HepG2 (cell line): ENCODE measurements around the gene GRIN3B. TPM values are rescaled to one million over a fixed set of nuclear protein-coding genes. Genes with fewer than 3 reads are reported as not detected.
A peak's percentile ranks its signal among the peaks of the same experiment; 100 is the strongest.

Source experiments
- ATF7-NPFF ChIP-seq: sonication (generic); formaldehyde crosslinking; IDR thresholded peaks from 2 replicates; pipeline ENCODE4 v1.8.1; 2023; ENCODE audit warnings: mild to moderate bottlenecking, low read depth, missing genetic modification reagents, moderate library complexity
- EHMT2 ChIP-seq: fragments of 200-600 bp; sonication (generic); IDR thresholded peaks from 2 replicates; pipeline ENCODE4 v1.7.0; 2017; ENCODE audit warnings: antibody characterized with exemption, low read depth, low read length, borderline replicate concordance
- EP300 ChIP-seq, 3 experiments: sonication (generic) in 1 of 3; formaldehyde crosslinking in 1 of 3; IDR thresholded peaks; 2 replicates each; pipeline versions ENCODE4 v1.5.1 to v1.6.1; 2011 to 2020; ENCODE audit warnings: low read depth in 2 of 3, low read length in 2 of 3, borderline replicate concordance in 1 of 3, improper control_type of control experiment in 1 of 3, mild to moderate bottlenecking in 1 of 3, missing genetic modification reagents in 1 of 3, moderate library complexity in 1 of 3
- FOXA1 ChIP-seq, 2 experiments: fragments of 450-650 bp in 1 of 2; sonication (generic) in 1 of 2; formaldehyde crosslinking in 1 of 2; IDR thresholded peaks; 2 replicates each; pipeline versions ENCODE4 v1.4.0 to v1.6.1; 2016 to 2020; ENCODE audit warnings: missing genetic modification reagents in 1 of 2
- GATAD2A ChIP-seq: IDR thresholded peaks from 2 replicates; pipeline ENCODE4 v1.6.1; 2016
- GPBP1L1 ChIP-seq: sonication (generic); formaldehyde crosslinking; IDR thresholded peaks from 2 replicates; pipeline ENCODE4 v1.5.0; 2020; ENCODE audit warnings: mild to moderate bottlenecking, missing genetic modification reagents
- HBP1 ChIP-seq: IDR thresholded peaks from 2 replicates; pipeline ENCODE4 v1.6.1; 2016; ENCODE audit warnings: low read depth, control low read depth
- HDAC1 ChIP-seq: sonication (generic); formaldehyde crosslinking; IDR thresholded peaks from 2 replicates; pipeline ENCODE4 v1.5.1; 2020; ENCODE audit warnings: mild to moderate bottlenecking, missing genetic modification reagents
- HNRNPLL ChIP-seq: fragments of 200-400 bp; formaldehyde crosslinking; IDR thresholded peaks from 2 replicates; pipeline ENCODE4 v1.6.1; 2017; ENCODE audit warnings: mild to moderate bottlenecking, low read depth, low read length; ENCODE audit not compliant: poor library complexity, severe bottlenecking
- IRF2 ChIP-seq: IDR thresholded peaks from 2 replicates; pipeline ENCODE4 v1.6.1; 2018; ENCODE audit warnings: missing genetic modification reagents, missing compliant biosample characterization
- KLF13 ChIP-seq: sonication (generic); formaldehyde crosslinking; IDR thresholded peaks from 2 replicates; pipeline ENCODE4 v1.4.0; 2020; ENCODE audit warnings: mild to moderate bottlenecking, missing genetic modification reagents
- MED8 ChIP-seq: sonication (generic); formaldehyde crosslinking; IDR thresholded peaks from 2 replicates; pipeline ENCODE4 v1.8.1; 2023; ENCODE audit warnings: mild to moderate bottlenecking, missing genetic modification reagents; ENCODE audit not compliant: insufficient replicate concordance
- MXD1 ChIP-seq: sonication (generic); formaldehyde crosslinking; IDR thresholded peaks from 2 replicates; pipeline ENCODE4 v1.4.0; 2020; ENCODE audit warnings: mild to moderate bottlenecking, missing genetic modification reagents
- PLSCR1 ChIP-seq: sonication (generic); formaldehyde crosslinking; IDR thresholded peaks from 2 replicates; pipeline ENCODE4 v1.5.0; 2020; ENCODE audit warnings: missing genetic modification reagents, mild to moderate bottlenecking, borderline replicate concordance
- POLR2A ChIP-seq, 2 experiments: IDR thresholded peaks; 2 replicates each; pipeline ENCODE4 v1.6.1; 2011; ENCODE audit warnings: low read depth in 2 of 2, low read length in 2 of 2, mild to moderate bottlenecking in 1 of 2, moderate library complexity in 1 of 2; ENCODE audit not compliant: insufficient read depth in 1 of 2
- SNAI1 ChIP-seq: sonication (generic); formaldehyde crosslinking; IDR thresholded peaks from 2 replicates; pipeline ENCODE4 v1.5.0; 2020; ENCODE audit warnings: mild to moderate bottlenecking, missing genetic modification reagents, borderline replicate concordance
- SNAPC5 ChIP-seq: sonication (generic); formaldehyde crosslinking; IDR thresholded peaks from 2 replicates; pipeline ENCODE4 v1.8.1; 2023; ENCODE audit warnings: mild to moderate bottlenecking, missing genetic modification reagents, borderline replicate concordance
- ZFY ChIP-seq: sonication (generic); formaldehyde crosslinking; IDR thresholded peaks from 2 replicates; pipeline ENCODE4 v1.4.0; 2020; ENCODE audit warnings: missing genetic modification reagents
- ZGPAT ChIP-seq: IDR thresholded peaks from 2 replicates; pipeline ENCODE4 v1.6.1; 2016; ENCODE audit warnings: mild to moderate bottlenecking
- ZMYM4 ChIP-seq: sonication (generic); formaldehyde crosslinking; IDR thresholded peaks from 2 replicates; pipeline ENCODE4 v1.8.1; 2023; ENCODE audit warnings: mild to moderate bottlenecking, missing genetic modification reagents
- ZNF253 ChIP-seq: sonication (generic); formaldehyde crosslinking; IDR thresholded peaks from 2 replicates; pipeline ENCODE4 v1.8.0; 2022; ENCODE audit warnings: mild to moderate bottlenecking, missing genetic modification reagents, borderline replicate concordance
- ZNF331 ChIP-seq: sonication (generic); formaldehyde crosslinking; IDR thresholded peaks from 2 replicates; pipeline ENCODE4 v1.4.0; 2020; ENCODE audit warnings: missing genetic modification reagents
- ZNF451 ChIP-seq: sonication (generic); formaldehyde crosslinking; IDR thresholded peaks from 2 replicates; pipeline ENCODE4 v1.5.0; 2020; ENCODE audit warnings: mild to moderate bottlenecking, missing genetic modification reagents
- ZNF510 ChIP-seq: sonication (generic); formaldehyde crosslinking; IDR thresholded peaks from 2 replicates; pipeline ENCODE4 v1.4.0; 2020; ENCODE audit warnings: low read depth, mild to moderate bottlenecking, missing genetic modification reagents
- polyA plus RNA-seq, 8 experiments: library from polyadenylated mRNA; depleted of rRNA in 3 of 8; stranded (reverse) in 7 of 8; unstranded in 1 of 8; fragments of >200 nt; fragmentation: Illumina TruSeq in 4 of 8; extraction: Trizol in 4 of 8; gene quantifications; 2 replicates each; pipeline versions ENCODE4 v1.2.1 to v1.2.3, GENCODE V29; 2011 to 2016; ENCODE audit warnings: low read depth in 4 of 8, missing spikeins in 1 of 8, mixed read lengths in 1 of 8; ENCODE audit not compliant: insufficient read depth in 1 of 8
- total RNA-seq, 5 experiments: library from RNA; depleted of rRNA; stranded (reverse); fragments of >200 nt; fragmentation: Illumina TruSeq; extraction: Trizol; gene quantifications; 2 replicates each; pipeline ENCODE4 v1.2.3, GENCODE V29; 2016; ENCODE audit warnings: low read depth in 1 of 5

The GRIN3B gene
- total and polyA plus RNA-seq, 2 of the 13 experiments (the other 11 are each of a cell fraction or from before 2014, with no cell fraction given), result 0.07 to 0.20 TPM

GRCh38 chr19:961866-962620 lies 38.2 kb upstream of the GRIN3B start (continued):
- TF ChIP-seq GPBP1L1 (CRISPR knock-in tag) (no peak), GATAD2A (CRISPR knock-in tag) (peak; percentile 35; the same call in 1 of the 2 replicates), ATF7-NPFF (no peak), HNRNPLL (no peak), ZFY (CRISPR knock-in tag) (no peak), PLSCR1 (CRISPR knock-in tag) (no peak), IRF2 (no peak), MXD1 (CRISPR knock-in tag) (no peak), EHMT2 (no peak), ZNF510 (no peak), FOXA1 (IDR thresholded peaks at IDR 0.05) (no peak), FOXA1 (CRISPR knock-in tag; IDR thresholded peaks at IDR 0.05) (peak; percentile 80), ZGPAT (0 out of 2 replicates have a peak, but pooled peaks have one; percentile 18), POLR2A (IDR thresholded peaks at IDR 0.05; ENCODE audit: insufficient read depth in 1 of 2, low read depth in 2 of 2, low read length in 2 of 2) (peak in 1 of 2 experiments; percentile 17; a peak in 1 of 4 replicates), MED8 (CRISPR knock-in tag) (no peak), SNAPC5 (CRISPR knock-in tag) (no peak), HBP1 (CRISPR knock-in tag) (no peak), KLF13 (CRISPR knock-in tag) (no peak), EP300 (IDR thresholded peaks at IDR 0.05; ENCODE audit: low read depth in 2 of 2, low read length in 2 of 2) (peak in 1 of 2 experiments; percentile 27; a peak in 1 of 4 replicates), EP300 (CRISPR knock-in tag; IDR thresholded peaks at IDR 0.05; ENCODE audit: borderline replicate concordance) (no peak), HDAC1 (CRISPR knock-in tag) (0 out of 2 replicates have a peak, but pooled peaks have one; percentile 30), SNAI1 (0 out of 2 replicates have a peak, but pooled peaks have one; percentile 3), ZNF253 (CRISPR knock-in tag) (no peak), ZNF331 (CRISPR knock-in tag) (no peak), ZNF451 (CRISPR knock-in tag) (no peak), ZMYM4 (CRISPR knock-in tag) (no peak)
